GM23338 (cell line): ENCODE results near the gene FRG2. TPM values are rescaled to one million over a fixed set of nuclear protein-coding genes. Genes with fewer than 3 reads are reported as not detected.
"Not testable (repeated sequence)": the region's sequence is repeated elsewhere in the genome, so short reads cannot be mapped to it uniquely, and the experiment has no call there.

ENCODE experiments used
- ATAC-seq: fragments of 200-7000 bp; cut with Tn5 transposase; 3 replicates; pipeline ENCODE4 v1.9.1; 2020
- DNase-seq: peaks from one replicate; pipeline ENCODE4 v3.0.0-alpha.2; 2015; ENCODE audit warnings: low spot score
- H2AFZ ChIP-seq: fragments of 200-600 bp; sonication (generic); 2 replicates; pipeline ENCODE4 v1.8.0; 2016; ENCODE audit warnings: antibody characterized with exemption, mild to moderate bottlenecking, moderate library complexity
- H3F3A ChIP-seq: fragments of 200-600 bp; sonication (generic); replicated peaks from 2 replicates; pipeline ENCODE4 v1.8.0; 2017; ENCODE audit warnings: antibody characterized with exemption, mixed run types, low read depth
- H3K27ac ChIP-seq: fragments of 200-600 bp; sonication (generic); 2 replicates; pipeline ENCODE4 v1.6.1; 2016; ENCODE audit warnings: low read depth
- H3K27me3 ChIP-seq: fragments of 200-600 bp; sonication (generic); 2 replicates; pipeline ENCODE4 v1.8.0; 2016; ENCODE audit warnings: mild to moderate bottlenecking, mixed run types, moderate library complexity; ENCODE audit not compliant: insufficient read depth
- H3K36me3 ChIP-seq: fragments of 200-600 bp; sonication (generic); 2 replicates; pipeline ENCODE4 v1.8.0; 2016; ENCODE audit warnings: mild to moderate bottlenecking; ENCODE audit not compliant: insufficient read depth
- H3K4me1 ChIP-seq: fragments of 200-600 bp; sonication (generic); 2 replicates; pipeline ENCODE4 v1.8.0; 2016; ENCODE audit warnings: mild to moderate bottlenecking, moderate library complexity; ENCODE audit not compliant: insufficient read depth
- H3K4me2 ChIP-seq: fragments of 200-600 bp; sonication (generic); 2 replicates; pipeline ENCODE4 v1.7.1; 2017; ENCODE audit warnings: mixed run types
- H3K4me3 ChIP-seq: fragments of 200-600 bp; sonication (generic); 2 replicates; pipeline ENCODE4 v1.6.1; 2016; ENCODE audit warnings: mixed run types
- H3K79me2 ChIP-seq: fragments of 200-600 bp; sonication (generic); replicated peaks from 2 replicates; pipeline ENCODE4 v1.8.0; 2017; ENCODE audit warnings: mild to moderate bottlenecking; ENCODE audit not compliant: insufficient read depth
- H3K9me2 ChIP-seq: fragments of 200-600 bp; sonication (generic); 2 replicates; pipeline ENCODE4 v1.8.0; 2017; ENCODE audit not compliant: insufficient read depth
- H4K20me1 ChIP-seq: fragments of 200-600 bp; sonication (generic); replicated peaks from 2 replicates; pipeline ENCODE4 v1.8.0; 2017; ENCODE audit warnings: mild to moderate bottlenecking; ENCODE audit not compliant: insufficient read depth
- H3K27ac Mint-ChIP-seq: 2 replicates; pipeline ENCODE4 v1.8.0; 2020; ENCODE audit warnings: inconsistent platforms, mild to moderate bottlenecking, moderate library complexity, mixed read lengths
- H3K27me3 Mint-ChIP-seq: 3 replicates; pipeline ENCODE4 v1.8.0; 2022; ENCODE audit warnings: low read depth, mild to moderate bottlenecking, moderate library complexity, mixed read lengths, inconsistent platforms; ENCODE audit not compliant: insufficient read depth, poor library complexity
- H3K36me3 Mint-ChIP-seq: 3 replicates; pipeline ENCODE4 v1.8.0; 2021; ENCODE audit warnings: low read depth, mild to moderate bottlenecking, inconsistent platforms, moderate library complexity, mixed read lengths
- H3K4me1 Mint-ChIP-seq: 3 replicates; pipeline ENCODE4 v1.8.0; 2020; ENCODE audit warnings: mild to moderate bottlenecking, inconsistent platforms, mixed read lengths
- H3K4me3 Mint-ChIP-seq: 3 replicates; pipeline ENCODE4 v1.8.0; 2021; ENCODE audit warnings: moderate library complexity, mild to moderate bottlenecking, inconsistent platforms, mixed read lengths
- H3K9me3 Mint-ChIP-seq: 3 replicates; pipeline ENCODE4 v1.8.0; 2020; ENCODE audit warnings: moderate library complexity, mild to moderate bottlenecking, inconsistent platforms, mixed read lengths
- EZH2 ChIP-seq: fragments of 200-600 bp; sonication (generic); IDR thresholded peaks from one replicate; pipeline ENCODE4 v1.8.0; 2017; ENCODE audit warnings: antibody characterized with exemption, mild to moderate bottlenecking, low read depth; ENCODE audit not compliant: unreplicated experiment
- JUNB ChIP-seq: IDR thresholded peaks from one replicate; pipeline ENCODE4 v1.6.1; 2016; ENCODE audit warnings: antibody characterized with exemption; ENCODE audit not compliant: unreplicated experiment
- NANOG ChIP-seq: IDR thresholded peaks from 2 replicates; pipeline ENCODE4 v1.6.1; 2016; ENCODE audit warnings: antibody characterized with exemption, borderline replicate concordance
- ZNF331 ChIP-seq: fragments of 250-450 bp; sonication (Bioruptor Pico); IDR thresholded peaks from 2 replicates; pipeline ENCODE4 v1.5.0; 2020; ENCODE audit warnings: low read depth, mild to moderate bottlenecking, moderate library complexity
- polyA plus RNA-seq: library from polyadenylated mRNA; unstranded; fragments of >200 nt; fragmentation: Nextera tagmentation; extraction: Ambion mirVana; gene quantifications from 2 replicates; pipeline ENCODE4 v1.2.1, GENCODE V29; 2016
- total RNA-seq: library from RNA; depleted of rRNA; stranded (reverse); fragments of >200 nt; shearing (Covaris generic); gene quantifications from 2 replicates; pipeline ENCODE4 v1.2.3, GENCODE V29; 2014
- TF ChIP-seq, protein P1 (sequence below), 2 experiments: fragments of 200-600 bp in 1 of 2; sonication (generic) in 1 of 2; conservative IDR thresholded peaks; 2 replicates each; pipeline versions ENCODE4 v1.5.1 to v1.6.1; 2016 to 2017; ENCODE audit warnings: antibody characterized with exemption in 2 of 2, low read depth in 2 of 2, mild to moderate bottlenecking in 2 of 2, moderate library complexity in 1 of 2
- TF ChIP-seq, protein P2 (sequence below): fragments of 250-450 bp; sonication (Bioruptor Pico); IDR thresholded peaks from 2 replicates; pipeline ENCODE4 v1.5.0; 2020; ENCODE audit warnings: mild to moderate bottlenecking, moderate library complexity

FRG2 gene
- total and polyA plus RNA-seq, 2 experiments from 2014 or later = not detected

DNA sequence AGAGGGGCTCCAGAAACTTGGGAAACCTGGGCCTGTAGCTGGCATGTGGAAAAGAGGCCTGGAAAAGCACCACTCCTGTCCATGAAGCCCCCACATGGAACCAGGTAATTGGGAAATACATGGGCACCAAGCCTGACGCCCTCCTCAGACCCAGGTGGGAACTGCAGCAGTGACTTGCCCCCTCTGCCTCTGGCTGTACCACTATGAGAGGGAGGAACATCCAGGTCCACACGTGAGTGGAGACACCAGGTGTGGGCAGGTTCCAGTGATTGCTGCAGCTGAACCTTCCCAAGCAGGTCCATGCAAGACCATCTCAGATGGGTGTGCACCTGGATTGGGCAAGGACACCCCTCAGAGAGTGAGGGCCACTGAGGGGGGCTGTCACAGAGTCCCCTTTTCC, 46.8 kb downstream of the FRG2 start:
- H3K9me3 Mint-ChIP-seq = peaks cover 61% of the 10 kb centered on the region
- not testable (repeated sequence) for ATAC-seq

GRCh38 chr4:189979196-189980047, 47.6 kb downstream of the FRG2 start:
- H2AFZ ChIP-seq = no peak overlapping the region
- H3K4me1 ChIP-seq = no peaks in the 10 kb centered on the region
- H3K27me3 ChIP-seq = no peaks in the 10 kb centered on the region
- no peaks in the 10 kb centered on the region for H3K9me2 ChIP-seq
- Mint-ChIP-seq H3K4me3 (no peak overlapping the region), H3K27ac (no peak overlapping the region), H3K36me3 (peaks cover 9% of the 10 kb centered on the region; the same call in 2 of the 3 replicates), H3K9me3 (peaks cover 59% of the 10 kb centered on the region), H3K4me1 (0 out of 3 replicates have a peak, but pooled peaks cover 3% of the 10 kb centered on the region), H3K27me3 (peaks cover 17% of the 10 kb centered on the region)
- no peaks in the 10 kb centered on the region for H3K36me3 ChIP-seq
- no peaks in the 10 kb centered on the region for H4K20me1 ChIP-seq
- no peak overlapping the region for H3K27ac ChIP-seq
- H3K4me2 ChIP-seq = no peak overlapping the region
- ATAC-seq (no peak), DNase-seq (no peak)
- no peak overlapping the region for H3K4me3 ChIP-seq
- no peaks in the 10 kb centered on the region for H3K79me2 ChIP-seq
- no peaks in the 10 kb centered on the region for H3F3A ChIP-seq
- TF ChIP-seq, protein P1, sequence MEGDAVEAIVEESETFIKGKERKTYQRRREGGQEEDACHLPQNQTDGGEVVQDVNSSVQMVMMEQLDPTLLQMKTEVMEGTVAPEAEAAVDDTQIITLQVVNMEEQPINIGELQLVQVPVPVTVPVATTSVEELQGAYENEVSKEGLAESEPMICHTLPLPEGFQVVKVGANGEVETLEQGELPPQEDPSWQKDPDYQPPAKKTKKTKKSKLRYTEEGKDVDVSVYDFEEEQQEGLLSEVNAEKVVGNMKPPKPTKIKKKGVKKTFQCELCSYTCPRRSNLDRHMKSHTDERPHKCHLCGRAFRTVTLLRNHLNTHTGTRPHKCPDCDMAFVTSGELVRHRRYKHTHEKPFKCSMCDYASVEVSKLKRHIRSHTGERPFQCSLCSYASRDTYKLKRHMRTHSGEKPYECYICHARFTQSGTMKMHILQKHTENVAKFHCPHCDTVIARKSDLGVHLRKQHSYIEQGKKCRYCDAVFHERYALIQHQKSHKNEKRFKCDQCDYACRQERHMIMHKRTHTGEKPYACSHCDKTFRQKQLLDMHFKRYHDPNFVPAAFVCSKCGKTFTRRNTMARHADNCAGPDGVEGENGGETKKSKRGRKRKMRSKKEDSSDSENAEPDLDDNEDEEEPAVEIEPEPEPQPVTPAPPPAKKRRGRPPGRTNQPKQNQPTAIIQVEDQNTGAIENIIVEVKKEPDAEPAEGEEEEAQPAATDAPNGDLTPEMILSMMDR (conservative IDR thresholded peaks at IDR 0.05; ENCODE audit: low read depth in 2 of 2) = no peak
- TF ChIP-seq NANOG (no peak), JUNB (no peak), ZNF331 (no peak), EZH2 (no peak)
- TF ChIP-seq, protein P2, sequence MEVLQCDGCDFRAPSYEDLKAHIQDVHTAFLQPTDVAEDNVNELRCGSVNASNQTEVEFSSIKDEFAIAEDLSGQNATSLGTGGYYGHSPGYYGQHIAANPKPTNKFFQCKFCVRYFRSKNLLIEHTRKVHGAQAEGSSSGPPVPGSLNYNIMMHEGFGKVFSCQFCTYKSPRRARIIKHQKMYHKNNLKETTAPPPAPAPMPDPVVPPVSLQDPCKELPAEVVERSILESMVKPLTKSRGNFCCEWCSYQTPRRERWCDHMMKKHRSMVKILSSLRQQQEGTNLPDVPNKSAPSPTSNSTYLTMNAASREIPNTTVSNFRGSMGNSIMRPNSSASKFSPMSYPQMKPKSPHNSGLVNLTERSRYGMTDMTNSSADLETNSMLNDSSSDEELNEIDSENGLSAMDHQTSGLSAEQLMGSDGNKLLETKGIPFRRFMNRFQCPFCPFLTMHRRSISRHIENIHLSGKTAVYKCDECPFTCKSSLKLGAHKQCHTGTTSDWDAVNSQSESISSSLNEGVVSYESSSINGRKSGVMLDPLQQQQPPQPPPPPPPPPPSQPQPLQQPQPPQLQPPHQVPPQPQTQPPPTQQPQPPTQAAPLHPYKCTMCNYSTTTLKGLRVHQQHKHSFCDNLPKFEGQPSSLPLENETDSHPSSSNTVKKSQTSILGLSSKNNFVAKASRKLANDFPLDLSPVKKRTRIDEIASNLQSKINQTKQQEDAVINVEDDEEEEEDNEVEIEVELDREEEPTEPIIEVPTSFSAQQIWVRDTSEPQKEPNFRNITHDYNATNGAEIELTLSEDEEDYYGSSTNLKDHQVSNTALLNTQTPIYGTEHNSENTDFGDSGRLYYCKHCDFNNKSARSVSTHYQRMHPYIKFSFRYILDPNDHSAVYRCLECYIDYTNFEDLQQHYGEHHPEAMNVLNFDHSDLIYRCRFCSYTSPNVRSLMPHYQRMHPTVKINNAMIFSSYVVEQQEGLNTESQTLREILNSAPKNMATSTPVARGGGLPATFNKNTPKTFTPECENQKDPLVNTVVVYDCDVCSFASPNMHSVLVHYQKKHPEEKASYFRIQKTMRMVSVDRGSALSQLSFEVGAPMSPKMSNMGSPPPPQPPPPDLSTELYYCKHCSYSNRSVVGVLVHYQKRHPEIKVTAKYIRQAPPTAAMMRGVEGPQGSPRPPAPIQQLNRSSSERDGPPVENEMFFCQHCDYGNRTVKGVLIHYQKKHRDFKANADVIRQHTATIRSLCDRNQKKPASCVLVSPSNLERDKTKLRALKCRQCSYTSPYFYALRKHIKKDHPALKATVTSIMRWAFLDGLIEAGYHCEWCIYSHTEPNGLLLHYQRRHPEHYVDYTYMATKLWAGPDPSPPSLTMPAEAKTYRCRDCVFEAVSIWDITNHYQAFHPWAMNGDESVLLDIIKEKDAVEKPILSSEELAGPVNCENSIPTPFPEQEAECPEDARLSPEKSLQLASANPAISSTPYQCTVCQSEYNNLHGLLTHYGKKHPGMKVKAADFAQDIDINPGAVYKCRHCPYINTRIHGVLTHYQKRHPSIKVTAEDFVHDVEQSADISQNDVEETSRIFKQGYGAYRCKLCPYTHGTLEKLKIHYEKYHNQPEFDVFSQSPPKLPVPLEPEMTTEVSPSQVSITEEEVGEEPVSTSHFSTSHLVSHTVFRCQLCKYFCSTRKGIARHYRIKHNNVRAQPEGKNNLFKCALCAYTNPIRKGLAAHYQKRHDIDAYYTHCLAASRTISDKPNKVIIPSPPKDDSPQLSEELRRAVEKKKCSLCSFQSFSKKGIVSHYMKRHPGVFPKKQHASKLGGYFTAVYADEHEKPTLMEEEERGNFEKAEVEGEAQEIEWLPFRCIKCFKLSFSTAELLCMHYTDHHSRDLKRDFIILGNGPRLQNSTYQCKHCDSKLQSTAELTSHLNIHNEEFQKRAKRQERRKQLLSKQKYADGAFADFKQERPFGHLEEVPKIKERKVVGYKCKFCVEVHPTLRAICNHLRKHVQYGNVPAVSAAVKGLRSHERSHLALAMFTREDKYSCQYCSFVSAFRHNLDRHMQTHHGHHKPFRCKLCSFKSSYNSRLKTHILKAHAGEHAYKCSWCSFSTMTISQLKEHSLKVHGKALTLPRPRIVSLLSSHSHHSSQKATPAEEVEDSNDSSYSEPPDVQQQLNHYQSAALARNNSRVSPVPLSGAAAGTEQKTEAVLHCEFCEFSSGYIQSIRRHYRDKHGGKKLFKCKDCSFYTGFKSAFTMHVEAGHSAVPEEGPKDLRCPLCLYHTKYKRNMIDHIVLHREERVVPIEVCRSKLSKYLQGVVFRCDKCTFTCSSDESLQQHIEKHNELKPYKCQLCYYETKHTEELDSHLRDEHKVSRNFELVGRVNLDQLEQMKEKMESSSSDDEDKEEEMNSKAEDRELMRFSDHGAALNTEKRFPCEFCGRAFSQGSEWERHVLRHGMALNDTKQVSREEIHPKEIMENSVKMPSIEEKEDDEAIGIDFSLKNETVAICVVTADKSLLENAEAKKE (CRISPR knock-in tag) = no peak

More for the DNA sequence above, 46.8 kb downstream of the FRG2 start:
- not testable (repeated sequence) for H3K4me3 ChIP-seq, H4K20me1 ChIP-seq, H3K27ac ChIP-seq, H3K4me3 Mint-ChIP-seq, H3K4me2 ChIP-seq, H3F3A ChIP-seq, H3K79me2 ChIP-seq, H3K27ac Mint-ChIP-seq, H3K36me3 Mint-ChIP-seq, H2AFZ ChIP-seq, H3K4me1 Mint-ChIP-seq, H3K36me3 ChIP-seq, H3K9me2 ChIP-seq, H3K4me1 ChIP-seq, H3K27me3 ChIP-seq
- TF ChIP-seq, protein P1 (conservative IDR thresholded peaks at IDR 0.05; ENCODE audit: low read depth in 2 of 2) = peak; percentile 39 to 44; a peak in 3 of 4 replicates
- H3K27me3 Mint-ChIP-seq = peaks cover 17% of the 10 kb centered on the region
- DNase-seq = peak; percentile 19
